ENCODE measurements around the gene MAPK14.

GRCh38 chr6:36141091-36141490 lies 113.5 kb downstream of the MAPK14 start:
- TF ChIP-seq YY1 (IDR thresholded peaks at IDR 0.05): no peak
- no peak for TF ChIP-seq CTCF (IDR thresholded peaks at IDR 0.05; ENCODE audit: low read depth, low read length, missing input control)
- TF ChIP-seq, protein P1, sequence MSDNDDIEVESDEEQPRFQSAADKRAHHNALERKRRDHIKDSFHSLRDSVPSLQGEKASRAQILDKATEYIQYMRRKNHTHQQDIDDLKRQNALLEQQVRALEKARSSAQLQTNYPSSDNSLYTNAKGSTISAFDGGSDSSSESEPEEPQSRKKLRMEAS (IDR thresholded peaks at IDR 0.05): no peak
- TF ChIP-seq EGR1 (IDR thresholded peaks at IDR 0.05; ENCODE audit: low read depth in 2 of 2): no peak
- no peak for TF ChIP-seq GABPA (IDR thresholded peaks at IDR 0.05 in 1 of 2, conservative IDR thresholded peaks at IDR 0.05 in 1 of 2)
- TF ChIP-seq FOXA1 (IDR thresholded peaks at IDR 0.05): no peak
